SK-N-SH (cell line): Measurements from ENCODE around the gene ZNF133. TPM values are rescaled to one million over a fixed set of nuclear protein-coding genes. Genes with fewer than 3 reads are reported as not detected.
"Not testable (repeated sequence)": the region's sequence is repeated elsewhere in the genome, so short reads cannot be mapped to it uniquely, and the experiment has no call there.

ENCODE experiments used
- CTCF ChIA-PET: fragments of 300-600, 350-600 bp; formaldehyde crosslinking; extraction: SDS; loops from one replicate; lab custom pipeline; 2021; lab: Yijun Ruan, JAX
- POLR2A ChIA-PET: fragments of 350-600 bp; sonication (Branson Sonifier 250); formaldehyde crosslinking; extraction: SDS; loops from one replicate; lab custom pipeline; 2020; ENCODE audit warnings: antibody characterized with exemption, inconsistent platforms; lab: Yijun Ruan, JAX
- DNase-seq: peaks from one replicate; pipeline ENCODE4 v3.0.0; 2012
- H2AFZ ChIP-seq: fragments of 200-600 bp; sonication (generic); 2 replicates; pipeline ENCODE4 v1.8.1; 2016; ENCODE audit warnings: antibody characterized with exemption, mild to moderate bottlenecking, low read depth
- H3F3A ChIP-seq: fragments of 200-600 bp; sonication (generic); replicated peaks from 2 replicates; pipeline ENCODE3; 2016; ENCODE audit warnings: antibody characterized with exemption, mild to moderate bottlenecking; ENCODE audit not compliant: insufficient read depth
- H3K27ac ChIP-seq, 2 experiments: fragments of 200-500 bp in 1 of 2; fragments of 200-600 bp in 1 of 2; sonication (Bioruptor generic) in 1 of 2; sonication (generic), shearing (Covaris generic) in 1 of 2; 2 replicates each; pipeline versions ENCODE4 v1.5.1 to v1.6.1; 2014 to 2016; ENCODE audit warnings: low read depth in 2 of 2, inconsistent platforms in 1 of 2, low read length in 1 of 2, mild to moderate bottlenecking in 1 of 2, mixed read lengths in 1 of 2
- H3K27me3 ChIP-seq: fragments of 200-600 bp; sonication (generic), shearing (Covaris generic); 2 replicates; pipeline ENCODE4 v1.6.1; 2016; ENCODE audit warnings: mixed run types; ENCODE audit not compliant: insufficient read depth
- H3K36me3 ChIP-seq, 2 experiments: fragments of 200-500 bp in 1 of 2; fragments of 200-600 bp in 1 of 2; sonication (Bioruptor generic) in 1 of 2; sonication (generic) in 1 of 2; replicated peaks in 1 of 2; 2 replicates each; pipeline versions ENCODE3 to v1.5.1; 2014 to 2016; ENCODE audit warnings: low read length in 1 of 2, mild to moderate bottlenecking in 1 of 2; ENCODE audit not compliant: insufficient read depth in 2 of 2, control insufficient read depth in 1 of 2
- H3K4me1 ChIP-seq, 2 experiments: fragments of 200-500 bp in 1 of 2; fragments of 200-600 bp in 1 of 2; sonication (Bioruptor generic) in 1 of 2; sonication (generic), shearing (Covaris generic) in 1 of 2; 2 replicates each; pipeline versions ENCODE4 v1.5.1 to v1.6.1; 2014 to 2016; ENCODE audit warnings: low read depth in 1 of 2, low read length in 1 of 2, mixed run types in 1 of 2; ENCODE audit not compliant: insufficient read depth in 2 of 2, control insufficient read depth in 1 of 2
- H3K4me2 ChIP-seq: fragments of 200-600 bp; sonication (generic), shearing (Covaris generic); 2 replicates; pipeline ENCODE4 v1.6.1; 2017; ENCODE audit warnings: mixed run types
- H3K4me3 ChIP-seq, 2 experiments: fragments of 200-500 bp in 1 of 2; fragments of 200-600 bp in 1 of 2; sonication (Bioruptor generic) in 1 of 2; sonication (generic), shearing (Covaris generic) in 1 of 2; 2 replicates each; pipeline versions ENCODE4 v1.5.1 to v1.8.1; 2014 to 2016; ENCODE audit warnings: low read depth in 2 of 2, inconsistent platforms in 1 of 2, low read length in 1 of 2, mild to moderate bottlenecking in 1 of 2, mixed read lengths in 1 of 2, moderate library complexity in 1 of 2
- H3K79me2 ChIP-seq: fragments of 200-600 bp; sonication (generic); 2 replicates; pipeline ENCODE4 v1.8.1; 2017; ENCODE audit warnings: mild to moderate bottlenecking; ENCODE audit not compliant: insufficient read depth
- H3K9ac ChIP-seq: fragments of 200-600 bp; sonication (generic); 2 replicates; pipeline ENCODE4 v1.6.1; 2017; ENCODE audit warnings: mixed run types
- H3K9me2 ChIP-seq: fragments of 200-600 bp; sonication (generic); 2 replicates; pipeline ENCODE4 v1.6.1; 2017; ENCODE audit warnings: mixed run types
- H3K9me3 ChIP-seq: fragments of 200-600 bp; sonication (generic); 2 replicates; pipeline ENCODE4 v1.6.1; 2017; ENCODE audit warnings: mixed run types, mild to moderate bottlenecking, moderate library complexity
- H4K20me1 ChIP-seq: fragments of 200-600 bp; sonication (generic); 2 replicates; pipeline ENCODE4 v1.6.1; 2017; ENCODE audit warnings: mild to moderate bottlenecking, mixed run types; ENCODE audit not compliant: insufficient read depth
- CHD2 ChIP-seq: fragments of 150-350 bp; IDR thresholded peaks from 2 replicates; pipeline ENCODE4 v1.6.1; 2018; ENCODE audit warnings: low read length; ENCODE audit not compliant: partially characterized antibody
- CTCF ChIP-seq: fragments of 200-600 bp; sonication (generic); IDR thresholded peaks from 2 replicates; pipeline ENCODE4 v1.6.1; 2017; ENCODE audit warnings: antibody characterized with exemption, mild to moderate bottlenecking, moderate library complexity
- ELF1 ChIP-seq: IDR thresholded peaks from 2 replicates; pipeline ENCODE4 v1.4.0; 2012
- FOSL2 ChIP-seq: IDR thresholded peaks from 2 replicates; pipeline ENCODE4 v1.4.0; 2012; ENCODE audit warnings: low read depth, mild to moderate bottlenecking, moderate library complexity, borderline replicate concordance
- GABPA ChIP-seq: IDR thresholded peaks from 2 replicates; pipeline ENCODE4 v1.4.0; 2012; ENCODE audit warnings: low read depth, mild to moderate bottlenecking
- GATA2 ChIP-seq: sonication (generic); formaldehyde crosslinking; IDR thresholded peaks from 2 replicates; pipeline ENCODE4 v1.5.0; 2020; ENCODE audit warnings: mild to moderate bottlenecking, missing genetic modification reagents
- IRF3 ChIP-seq: fragments of 150-350 bp; IDR thresholded peaks from 2 replicates; pipeline ENCODE4 v1.6.1; 2016; ENCODE audit warnings: mild to moderate bottlenecking, low read depth, low read length
- NRF1 ChIP-seq: IDR thresholded peaks from 2 replicates; pipeline ENCODE4 v1.6.1; 2012; ENCODE audit warnings: low read depth, mild to moderate bottlenecking, low read length
- RCOR1 ChIP-seq: fragments of 150-350 bp; IDR thresholded peaks from 2 replicates; pipeline ENCODE4 v1.6.1; 2017; ENCODE audit warnings: antibody characterized with exemption, low read length
- REST ChIP-seq: IDR thresholded peaks from 2 replicates; pipeline ENCODE4 v1.6.1; 2012; ENCODE audit warnings: mild to moderate bottlenecking, low read depth, low read length, moderate library complexity
- RFX5 ChIP-seq: IDR thresholded peaks from 2 replicates; pipeline ENCODE4 v1.6.1; 2012; ENCODE audit warnings: mild to moderate bottlenecking, improper control_type of control experiment, low read length
- SMC3 ChIP-seq: IDR thresholded peaks from 2 replicates; pipeline ENCODE4 v1.6.1; 2012; ENCODE audit warnings: low read depth, low read length, improper control_type of control experiment
- TAF1 ChIP-seq: IDR thresholded peaks from 2 replicates; pipeline ENCODE4 v1.6.1; 2012; ENCODE audit warnings: low read depth, mild to moderate bottlenecking, low read length, moderate library complexity, borderline replicate concordance
- USF1 ChIP-seq: IDR thresholded peaks from 2 replicates; pipeline ENCODE4 v1.4.0; 2012; ENCODE audit warnings: low read depth, borderline replicate concordance
- ZBTB33 ChIP-seq: IDR thresholded peaks from 2 replicates; pipeline ENCODE4 v1.4.0; 2012; ENCODE audit warnings: low read depth, borderline replicate concordance
- WGBS: methylation state at CpG from one replicate; pipeline ENCODE4 v1.1.6; 2017; ENCODE audit warnings: low lambda C conversion rate; 5-methylcytosine and 5-hydroxymethylcytosine counted together
- polyA plus RNA-seq, 3 experiments: library from polyadenylated mRNA; depleted of rRNA; stranded (reverse); fragments of >200 nt; gene quantifications; 2 replicates each; pipeline ENCODE4 v1.2.3, GENCODE V29; 2012

ZNF133 gene
- polyA plus RNA-seq, 1 of the 3 experiments (the other 2 are of a cell fraction) = 15.5 TPM

GRCh38 chr20:18243802-18244201 is 44.5 kb upstream of the ZNF133 start:
- Histone ChIP-seq H2AFZ (no peak overlapping the region), H3K4me2 (no peak overlapping the region), H3K79me2 (no peaks in the 10 kb centered on the region), H3K27me3 (no peaks in the 10 kb centered on the region), H4K20me1 (no peaks in the 10 kb centered on the region), H3K9me2 (no peaks in the 10 kb centered on the region), H3K36me3 (no peaks in the 10 kb centered on the region)
- DNase-seq = no peak
- POLR2A ChIA-PET = no interaction called here
- WGBS = 6% methylated on average over 1 of the region's 1 CpG
- TF ChIP-seq TAF1 = no peak
- TF ChIP-seq CHD2 = no peak
- TF ChIP-seq RFX5 = no peak
- no peak for TF ChIP-seq USF1
- no peak for TF ChIP-seq REST
- no peak for TF ChIP-seq ZBTB33
- no peak for TF ChIP-seq CTCF
- no peak for TF ChIP-seq GABPA
- TF ChIP-seq RCOR1 = no peak
- no peak for TF ChIP-seq FOSL2
- no peak for TF ChIP-seq SMC3
- TF ChIP-seq GATA2 (CRISPR knock-in tag) = no peak
- TF ChIP-seq ELF1 = no peak
- no peak for TF ChIP-seq NRF1
- TF ChIP-seq IRF3 = no peak
- TF ChIP-seq, all 33 proteins: peak for 0
- Histone ChIP-seq H3K9me3 (no peaks in the 10 kb centered on the region), H3K9ac (no peak overlapping the region), H3K4me1 (no peaks in the 10 kb centered on the region), H3K27ac (no peak overlapping the region), H3K4me3 (no peak overlapping the region), H3F3A (no peaks in the 10 kb centered on the region)
- CTCF ChIA-PET = no interaction called here

- H3K36me3 ChIP-seq, H3K27me3 ChIP-seq, POLR2A ChIA-PET, CTCF ChIA-PET, H3K9me2 ChIP-seq, H3K27ac ChIP-seq, H3K79me2 ChIP-seq, H3F3A ChIP-seq, H3K9me3 ChIP-seq, H3K4me3 ChIP-seq, DNase-seq, H3K4me1 ChIP-seq, H2AFZ ChIP-seq, H3K4me2 ChIP-seq, H4K20me1 ChIP-seq, H3K9ac ChIP-seq: not testable (repeated sequence)
- 31% methylated on average over 4 of the region's 4 CpGs for WGBS
These were observed 39.8 kb upstream of the ZNF133 start for GRCh38 chr20:18248545-18248944.
